Heart left ventricle (tissue), 16 donors: Measurements from ENCODE around the gene MYO7B. TPM values are rescaled to one million over a fixed set of nuclear protein-coding genes. Genes with fewer than 3 reads are reported as not detected.

Experiments
- ATAC-seq, 4 donors: fragments of 200-7000 bp; cut with Tn5 transposase; one replicate each; pipeline ENCODE4 v1.9.1; 2020 to 2022; ENCODE audit warnings: moderate library complexity in 4 of 4, mild to moderate bottlenecking in 3 of 4, moderate number of reproducible peaks in 1 of 4
- DNase-seq, 5 donors: peaks; one replicate each; pipeline ENCODE4 v3.0.0-alpha.2; 2020
- H3K27ac ChIP-seq, 12 donors: fragments of 200-600 bp; sonication (generic) in 4 of 12; one replicate each; pipeline versions ENCODE4 v1.5.0 to v1.8.0; 2016 to 2022; ENCODE audit warnings: mild to moderate bottlenecking in 2 of 12
- H3K27me3 ChIP-seq, 9 donors: fragments of 200-600 bp; sonication (generic) in 2 of 9; one replicate each; pipeline versions ENCODE4 v1.5.1 to v1.8.0; 2016 to 2022; ENCODE audit warnings: mild to moderate bottlenecking in 3 of 9
- H3K36me3 ChIP-seq, 9 donors: fragments of 200-600 bp; sonication (generic) in 2 of 9; one replicate each; pipeline versions ENCODE4 v1.5.0 to v1.8.0; 2018 to 2022; ENCODE audit warnings: mild to moderate bottlenecking in 2 of 9
- H3K4me1 ChIP-seq, 12 donors: fragments of 200-600 bp; sonication (generic) in 4 of 12; one replicate each; pipeline versions ENCODE4 v1.5.0 to v1.8.0; 2016 to 2022; ENCODE audit warnings: mild to moderate bottlenecking in 3 of 12
- H3K4me3 ChIP-seq, 12 donors: fragments of 200-600 bp; sonication (generic) in 4 of 12; one replicate each; pipeline versions ENCODE4 v1.5.0 to v1.8.0; 2017 to 2022; ENCODE audit warnings: mild to moderate bottlenecking in 9 of 12, moderate library complexity in 4 of 12
- H3K9me3 ChIP-seq, 12 donors: fragments of 200-600 bp; sonication (generic) in 4 of 12; one replicate each; pipeline versions ENCODE4 v1.5.0 to v1.8.0; 2016 to 2022; ENCODE audit warnings: mild to moderate bottlenecking in 1 of 12
- POLR2A ChIP-seq, 2 donors: fragments of 450-650 bp; IDR thresholded peaks; one replicate each; pipeline ENCODE4 v1.6.1; 2017; ENCODE audit warnings: antibody characterized with exemption in 2 of 2, mild to moderate bottlenecking in 2 of 2, moderate library complexity in 2 of 2
- WGBS, 4 donors: extraction: QIAGEN DNeasy Blood & Tissue Kit in 2 of 4; methylation state at CpG; one replicate each; pipeline versions ENCODE4 v1.1.5 to v1.1.7; 2013 to 2018; 5-methylcytosine and 5-hydroxymethylcytosine counted together
- intact Hi-C, 10 donors: fragments of 100-400 bp; cut with DNase I; formaldehyde crosslinking; loops; one replicate each; pipeline versions ENCODE4 v1.11.1 to v1.14.2; 2022
- polyA plus RNA-seq, 2 donors: library from polyadenylated mRNA; stranded (reverse); fragments of 200-250 nt; gene quantifications; one replicate each; pipeline ENCODE4 v1.2.3, GENCODE V29; 2013
- total RNA-seq, 9 donors: library from RNA; depleted of rRNA in 2 of 9; stranded (reverse); fragments of >200 nt in 2 of 9; fragmentation: NEBNext Ultra II Directional in 3 of 9; extraction: Animal tissue kit (Norgen Biotek cat#: 25700) in 3 of 9; gene quantifications; one replicate each; pipeline versions ENCODE4 v1.1.0 to v1.2.4, GENCODE V29; 2016 to 2023
- TF ChIP-seq, protein P1 (sequence below), 12 donors: fragments of 200-600 bp; sonication (generic) in 4 of 12; IDR thresholded peaks; one replicate each; pipeline versions ENCODE4 v1.5.0 to v1.8.0; 2018 to 2022; ENCODE audit warnings: antibody characterized with exemption in 12 of 12, mild to moderate bottlenecking in 5 of 12
- donor health status: ischemic (EF 13 %, LVEDD 7.1; RV severe dilation, severe dysfunction).
- donor health status: healthy with polysubstance abuse.
- donor health status: DM: no; HTN: yes; CAD: no.
- donor health status: DM: no; HTN: no; CAD: no.
- donor health status: ischemic (EF 25% LVEDD 6.9; RV normal size, moderate dysfunction).
- donor health status: ischemic (EF 25% LVEDD 5.7; RV mildly dilated, moderate dysfunction).
- donor health status: healthy.
- donor health status: DM: yes; HTN: yes; CAD: no.
- donor health status: ischemic (EF 35%, LVEDD 5.7; RV mildly dilated, moderate dysfunction).
- donor health status: nonischemic (EF 11% LVEDD 7.7; RV severe dilation, severe dysfunction).
- donor health status: DM: yes; HTN: yes; CAD: no.
- donor health status: PGD.
- donor health status: ischemic (EF 29% LVEDD 5.4; RV normal size, mild dysfunction).
- donor health status: nonischemic (EF 23%, LVEDD 6.1; RV moderate dilation, normal function).

Gene MYO7B
- total and polyA plus RNA-seq, 11 donors = 0.20 to 2.1 (median 0.90) TPM

- intact Hi-C loops = loop anchor here in 3 of 10 donors (10.0 kb wide), 1 partner anchor 193 kb away; the partner anchor contains the start of gene SFT2D3 (in 3 of the 3)
- Histone ChIP-seq H3K27ac (peak overlapping the region in 3 of 12 donors; percentile 4 to 37 (median 13)), H3K4me3 (no peak overlapping the region), H3K27me3 (no peaks in the 10 kb centered on the region), H3K36me3 (peaks cover 0 to 40% (median 0%) of the 10 kb centered on the region in 9 donors), H3K4me1 (peaks cover 11 to 85% (median 65%) of the 10 kb centered on the region in 12 donors), H3K9me3 (no peaks in the 10 kb centered on the region)
- TF ChIP-seq, protein P1, sequence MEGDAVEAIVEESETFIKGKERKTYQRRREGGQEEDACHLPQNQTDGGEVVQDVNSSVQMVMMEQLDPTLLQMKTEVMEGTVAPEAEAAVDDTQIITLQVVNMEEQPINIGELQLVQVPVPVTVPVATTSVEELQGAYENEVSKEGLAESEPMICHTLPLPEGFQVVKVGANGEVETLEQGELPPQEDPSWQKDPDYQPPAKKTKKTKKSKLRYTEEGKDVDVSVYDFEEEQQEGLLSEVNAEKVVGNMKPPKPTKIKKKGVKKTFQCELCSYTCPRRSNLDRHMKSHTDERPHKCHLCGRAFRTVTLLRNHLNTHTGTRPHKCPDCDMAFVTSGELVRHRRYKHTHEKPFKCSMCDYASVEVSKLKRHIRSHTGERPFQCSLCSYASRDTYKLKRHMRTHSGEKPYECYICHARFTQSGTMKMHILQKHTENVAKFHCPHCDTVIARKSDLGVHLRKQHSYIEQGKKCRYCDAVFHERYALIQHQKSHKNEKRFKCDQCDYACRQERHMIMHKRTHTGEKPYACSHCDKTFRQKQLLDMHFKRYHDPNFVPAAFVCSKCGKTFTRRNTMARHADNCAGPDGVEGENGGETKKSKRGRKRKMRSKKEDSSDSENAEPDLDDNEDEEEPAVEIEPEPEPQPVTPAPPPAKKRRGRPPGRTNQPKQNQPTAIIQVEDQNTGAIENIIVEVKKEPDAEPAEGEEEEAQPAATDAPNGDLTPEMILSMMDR (IDR thresholded peaks at IDR 0.05) = no peak
- no peak for TF ChIP-seq POLR2A (IDR thresholded peaks at IDR 0.05)
- WGBS, 4 donors = 50 to 58% (median 53%) methylated on average over 1 of the region's 1 CpG
- no peak for ATAC-seq
- no peak for DNase-seq
Observed at GRCh38 chr2:127511917-127512316, 23.6 kb upstream of the MYO7B start.

- Histone ChIP-seq H3K4me1 (peaks cover 11 to 85% (median 63%) of the 10 kb centered on the region in 12 donors), H3K9me3 (no peaks in the 10 kb centered on the region), H3K36me3 (peaks cover 0 to 45% (median 3%) of the 10 kb centered on the region in 9 donors), H3K27ac (peak overlapping the region in 3 of 12 donors; percentile 4 to 37 (median 13)), H3K27me3 (no peaks in the 10 kb centered on the region), H3K4me3 (no peak overlapping the region)
- ATAC-seq (no peak), DNase-seq (no peak)
- TF ChIP-seq, protein P1 (IDR thresholded peaks at IDR 0.05) = no peak
- TF ChIP-seq POLR2A (IDR thresholded peaks at IDR 0.05) = no peak
- 74 to 76% (median 76%) methylated on average over 4 of the region's 4 CpGs for WGBS, 4 donors
- intact Hi-C loops = loop anchor here in 3 of 10 donors (10.0 kb wide), 1 partner anchor 192 kb away; the partner anchor contains the start of gene SFT2D3 (in 3 of the 3)
Observed at GRCh38 chr2:127512362-127512761, 23.1 kb upstream of the MYO7B start.

DNA sequence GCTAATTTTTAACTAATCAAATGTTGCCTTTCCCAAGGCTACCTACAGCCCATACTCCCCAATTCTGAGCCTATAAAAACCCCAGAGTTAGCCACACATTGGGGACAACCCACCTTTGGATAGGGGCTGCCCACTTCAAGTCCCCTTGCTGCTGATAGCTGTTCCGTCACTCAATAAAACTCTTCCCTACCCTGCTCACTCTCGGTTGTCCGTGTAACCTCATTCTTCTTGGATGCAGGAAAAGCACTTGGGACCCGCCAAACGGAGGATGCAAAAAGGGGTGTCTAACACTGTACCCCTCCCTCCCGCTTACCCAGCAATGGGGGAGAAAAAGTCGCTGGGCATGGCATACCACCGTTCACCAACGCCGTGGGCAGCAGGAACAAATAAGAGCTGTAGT lies 21.4 kb upstream of the MYO7B start:
- H3K27me3 ChIP-seq = no peaks in the 10 kb centered on the region
- 59 to 72% (median 63%) methylated on average over 10 of the region's 10 CpGs for WGBS, 4 donors
- H3K4me3 ChIP-seq = peak overlapping the region in 1 of 12 donors; percentile 27
- TF ChIP-seq, protein P1 (IDR thresholded peaks at IDR 0.05) = no peak
- TF ChIP-seq POLR2A (IDR thresholded peaks at IDR 0.05) = no peak
- H3K27ac ChIP-seq = peak overlapping the region in 11 of 12 donors; percentile 1 to 89 (median 66)
- H3K4me1 ChIP-seq = peaks cover 2 to 70% (median 46%) of the 10 kb centered on the region in 12 donors
- no peak for DNase-seq
- no peak for ATAC-seq
- intact Hi-C loops = loop anchor here in 3 of 10 donors (10.0 kb wide), 1 partner anchor 191 kb away; the partner anchor contains the start of gene SFT2D3 (in 3 of the 3)
- peaks cover 0 to 62% (median 12%) of the 10 kb centered on the region in 9 donors for H3K36me3 ChIP-seq
- no peaks in the 10 kb centered on the region for H3K9me3 ChIP-seq

DNA sequence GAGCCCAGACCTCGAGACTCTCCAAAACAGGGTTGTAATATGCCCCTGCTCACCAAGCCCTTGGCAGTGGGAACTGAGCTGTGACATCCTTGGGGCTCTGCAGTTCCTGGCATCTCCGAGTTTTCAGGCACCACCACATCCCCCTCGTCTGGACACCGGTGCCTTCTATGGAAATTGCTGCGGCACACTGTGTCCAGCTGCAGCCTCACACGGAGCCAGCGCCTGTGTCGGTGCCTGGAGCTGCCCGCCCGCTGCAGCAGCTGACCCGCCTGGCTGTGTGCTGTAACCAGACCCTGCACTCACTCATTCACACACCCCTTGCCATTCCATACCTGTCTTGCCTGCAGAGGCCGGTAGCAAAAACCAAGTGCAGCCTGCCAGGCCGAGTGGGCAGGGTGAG lies 21.0 kb upstream of the MYO7B start:
- intact Hi-C loops = loop anchor here in 3 of 10 donors (10.0 kb wide), 1 partner anchor 190 kb away; the partner anchor contains the start of gene SFT2D3 (in 3 of the 3)
- H3K4me3 ChIP-seq = peak overlapping the region in 1 of 12 donors; percentile 27

More for the DNA sequence above, 21.0 kb upstream of the MYO7B start:
- H3K27me3 ChIP-seq = no peaks in the 10 kb centered on the region
- peak overlapping the region in 11 of 12 donors; percentile 18 to 89 (median 71) for H3K27ac ChIP-seq
- peak in 4 of 5 donors; percentile 21 to 69 (median 54) for DNase-seq
- H3K36me3 ChIP-seq = peaks cover 0 to 63% (median 16%) of the 10 kb centered on the region in 9 donors
- H3K4me1 ChIP-seq = peaks cover 0 to 66% (median 44%) of the 10 kb centered on the region in 12 donors
- no peaks in the 10 kb centered on the region for H3K9me3 ChIP-seq
- peak; percentile 68 to 87 (median 82) for ATAC-seq
- 57 to 74% (median 72%) methylated on average over 6 to 13 of the region's 13 CpGs for WGBS, 4 donors
- TF ChIP-seq, protein P1 (IDR thresholded peaks at IDR 0.05) = no peak
- no peak for TF ChIP-seq POLR2A (IDR thresholded peaks at IDR 0.05)
